Activated CD4-positive, alpha-beta T cell treated with anti-CD3 and anti-CD28 coated beads for 48 hours (primary cell): ENCODE data around the gene KLHL26.

Source experiments
- DNase-seq: peaks from one replicate; pipeline ENCODE4 v3.0.0-alpha.2; 2020

KLHL26 gene

GRCh38 chr19:18616023-18616422 lies 20.8 kb upstream of the KLHL26 start:
- no peak for DNase-seq

- no peak for DNase-seq
These were observed 19.3 kb upstream of the KLHL26 start for GRCh38 chr19:18617562-18617961.

GRCh38 chr19:18618236-18618635 lies 18.6 kb upstream of the KLHL26 start:
- no peak for DNase-seq

GRCh38 chr19:18620311-18620710 lies 16.5 kb upstream of the KLHL26 start:
- DNase-seq: no peak

- DNase-seq: no peak
These were observed 15.9 kb upstream of the KLHL26 start for GRCh38 chr19:18620902-18621301.

- no peak for DNase-seq
These were observed 9.9 kb upstream of the KLHL26 start for GRCh38 chr19:18626906-18627305.

- no peak for DNase-seq
These were observed 7.4 kb upstream of the KLHL26 start for GRCh38 chr19:18629166-18630088.

GRCh38 chr19:18633321-18633720 lies 3.5 kb upstream of the KLHL26 start:
- no peak for DNase-seq

GRCh38 chr19:18634612-18635297 lies 2.1 kb upstream of the KLHL26 start:
- no peak for DNase-seq

- no peak for DNase-seq
These were observed 1.0 kb upstream of the KLHL26 start for GRCh38 chr19:18635831-18636182.

GRCh38 chr19:18636183-18636968 lies 452 bp upstream of the KLHL26 start:
- DNase-seq: peak; percentile 100

GRCh38 chr19:18637673-18638630 lies 1.1 kb downstream of the KLHL26 start:
- DNase-seq: peak; percentile 23

- DNase-seq: no peak
These were observed 2.9 kb downstream of the KLHL26 start for GRCh38 chr19:18639706-18640243.

- DNase-seq: no peak
These were observed 7.6 kb downstream of the KLHL26 start for GRCh38 chr19:18644196-18645034.

GRCh38 chr19:18645035-18645511 lies 8.2 kb downstream of the KLHL26 start:
- DNase-seq: no peak

GRCh38 chr19:18646535-18647370 lies 9.9 kb downstream of the KLHL26 start:
- DNase-seq: no peak

- no peak for DNase-seq
These were observed 10.5 kb downstream of the KLHL26 start for GRCh38 chr19:18647371-18647767.

- no peak for DNase-seq
These were observed 11.0 kb downstream of the KLHL26 start for GRCh38 chr19:18647807-18648206.

GRCh38 chr19:18648973-18649315 lies 12.1 kb downstream of the KLHL26 start:
- DNase-seq: no peak
